GM12878 (cell line): ENCODE measurements around the gene P4HA3. TPM values are rescaled to one million over a fixed set of nuclear protein-coding genes. Genes with fewer than 3 reads are reported as not detected.

Experiments
- ATAC-seq: fragments of 200-7000 bp; cut with Tn5 transposase; 3 replicates; pipeline ENCODE4 v1.9.1; 2020; ENCODE audit warnings: mild to moderate bottlenecking, moderate library complexity
- BruUV-seq: library from RNA; stranded (reverse); fragments of 400-500 nt; replicated peaks from 2 replicates; lab custom pipeline; 2021; lab: Mats Ljungman, UMichigan
- CTCF ChIA-PET: fragments of 300-600 bp; sonication (Branson Sonifier 250); formaldehyde crosslinking; extraction: SDS; loops from one replicate; lab custom pipeline; 2021; ENCODE audit warnings: inconsistent platforms; lab: Yijun Ruan, JAX
- POLR2A ChIA-PET: fragments of 350-600 bp; formaldehyde crosslinking; extraction: SDS; loops from one replicate; lab custom pipeline; 2021; ENCODE audit warnings: inconsistent platforms; lab: Charles Lee
- RAD21 ChIA-PET: fragments of 300-600 bp; sonication (Branson Sonifier 250); formaldehyde crosslinking; loops from one replicate; lab custom pipeline; 2023; ENCODE audit warnings: antibody characterized with exemption; ENCODE audit not compliant: unreplicated experiment; lab: Charles Lee
- SMC1A ChIA-PET: fragments of 300-600 bp; sonication (Branson Sonifier 250); formaldehyde crosslinking; loops from one replicate; lab custom pipeline; 2023; ENCODE audit not compliant: unreplicated experiment, uncharacterized antibody; lab: Charles Lee
- DNase-seq: peaks from one replicate; pipeline ENCODE4 v3.0.0-alpha.2; 2011; ENCODE audit warnings: low read depth, low spot score
- FAIRE-seq: peaks from 3 replicates; lab custom pipeline; 2011; peaks lifted over from hg19 to GRCh38; lab: Jason Lieb, UNC
- H2AFZ ChIP-seq: 2 replicates; pipeline ENCODE4 v1.6.0; 2011; ENCODE audit warnings: low read depth, low read length, control low read depth; ENCODE audit not compliant: control insufficient read depth
- H3K27ac ChIP-seq: 2 replicates; pipeline ENCODE4 v1.5.1; 2011; ENCODE audit warnings: control low read depth; ENCODE audit not compliant: control insufficient read depth, insufficient read depth
- H3K27me3 ChIP-seq, 2 experiments: replicated peaks in 1 of 2; 2 replicates each; pipeline versions ENCODE4 v1.6.0 to v1.6.1; 2011; ENCODE audit warnings: low read length in 1 of 2; ENCODE audit not compliant: control insufficient read depth in 2 of 2, insufficient read depth in 2 of 2
- H3K36me3 ChIP-seq, 2 experiments: 2 replicates each; pipeline ENCODE4 v1.5.1; 2011; ENCODE audit warnings: low read length in 1 of 2; ENCODE audit not compliant: control insufficient read depth in 2 of 2, insufficient read depth in 2 of 2
- H3K4me1 ChIP-seq: 2 replicates; pipeline ENCODE4 v1.6.1; 2011; ENCODE audit warnings: mild to moderate bottlenecking, low read length, moderate library complexity, mixed read lengths; ENCODE audit not compliant: control insufficient read depth, insufficient read depth
- H3K4me2 ChIP-seq: 2 replicates; pipeline ENCODE4 v1.6.0; 2011; ENCODE audit warnings: control low read depth; ENCODE audit not compliant: control insufficient read depth, insufficient read depth
- H3K4me3 ChIP-seq: fragments of 200-600 bp; sonication (generic); 2 replicates; pipeline ENCODE4 v1.5.1; 2016
- H3K79me2 ChIP-seq: 2 replicates; pipeline ENCODE4 v1.6.0; 2011; ENCODE audit warnings: low read length; ENCODE audit not compliant: control insufficient read depth, insufficient read depth
- H3K9ac ChIP-seq: 2 replicates; pipeline ENCODE4 v1.8.0; 2011; ENCODE audit warnings: low read length, control low read depth, mixed read lengths; ENCODE audit not compliant: control insufficient read depth, insufficient read depth
- H3K9me3 ChIP-seq: replicated peaks from 3 replicates; pipeline ENCODE4 v1.5.1; 2011; ENCODE audit warnings: mild to moderate bottlenecking, low read length; ENCODE audit not compliant: control insufficient read depth, insufficient read depth
- H4K20me1 ChIP-seq: 2 replicates; pipeline ENCODE4 v1.6.0; 2011; ENCODE audit not compliant: control insufficient read depth, insufficient read depth
- BHLHE40 ChIP-seq, 2 experiments: fragments of 450-650 bp in 1 of 2; IDR thresholded peaks; 2 replicates each; pipeline ENCODE4 v1.6.1; 2011 to 2017; ENCODE audit warnings: low read depth in 2 of 2, borderline replicate concordance in 1 of 2, improper control_type of control experiment in 1 of 2, low read length in 1 of 2, mild to moderate bottlenecking in 1 of 2
- CHD2 ChIP-seq: IDR thresholded peaks from 2 replicates; pipeline ENCODE4 v1.6.1; 2011; ENCODE audit warnings: low read depth, low read length, improper control_type of control experiment, borderline replicate concordance
- ETV6 ChIP-seq, 2 experiments: fragments of 450-650 bp in 1 of 2; IDR thresholded peaks in 1 of 2; conservative IDR thresholded peaks in 1 of 2; 2 replicates each; pipeline ENCODE4 v1.6.1; 2014; ENCODE audit warnings: antibody characterized with exemption in 1 of 2, borderline replicate concordance in 1 of 2, low read depth in 1 of 2, mild to moderate bottlenecking in 1 of 2, moderate library complexity in 1 of 2
- HDAC2 ChIP-seq: fragments of 200-600 bp; sonication (generic); IDR thresholded peaks from 2 replicates; pipeline ENCODE4 v1.6.1; 2017
- PML ChIP-seq: IDR thresholded peaks from 2 replicates; pipeline ENCODE4 v1.6.1; 2012; ENCODE audit warnings: low read length, inconsistent platforms
- RCOR1 ChIP-seq: conservative IDR thresholded peaks from 2 replicates; pipeline ENCODE4 v1.6.1; 2012; ENCODE audit warnings: low read depth, low read length, improper control_type of control experiment
- RFX5 ChIP-seq: IDR thresholded peaks from 2 replicates; pipeline ENCODE4 v1.6.1; 2011; ENCODE audit warnings: low read depth, low read length, improper control_type of control experiment
- SMAD1 ChIP-seq: fragments of 450-650 bp; IDR thresholded peaks from 2 replicates; pipeline ENCODE4 v1.6.1; 2018; ENCODE audit warnings: mild to moderate bottlenecking, low read depth; ENCODE audit not compliant: partially characterized antibody
- TARDBP ChIP-seq: IDR thresholded peaks from 2 replicates; pipeline ENCODE4 v1.6.1; 2016; ENCODE audit warnings: borderline replicate concordance
- ZNF24 ChIP-seq: fragments of 450-650 bp; IDR thresholded peaks from 2 replicates; pipeline ENCODE4 v1.6.1; 2017; ENCODE audit warnings: antibody characterized with exemption, mild to moderate bottlenecking
- ZNF274 ChIP-seq: IDR thresholded peaks from one replicate; pipeline ENCODE4 v1.8.0; 2011; ENCODE audit not compliant: insufficient read length, insufficient read depth
- WGBS: methylation state at CpG from one replicate; pipeline ENCODE4 v1.1.6; 2016; ENCODE audit warnings: low lambda C conversion rate; ENCODE audit not compliant: insufficient replicate concordance, insufficient coverage; ENCODE audit errors: missing lambda C conversion rate; 5-methylcytosine and 5-hydroxymethylcytosine counted together
- in situ Hi-C: fragments of 300-500 bp; cut with MboI; formaldehyde crosslinking; loops from 9 replicates; pipeline ENCODE4 v1.14.3; 2018; ENCODE audit warnings: mixed read lengths
- intact Hi-C: fragments of 100-400 bp; cut with micrococcal nuclease; formaldehyde crosslinking; loops from one replicate; pipeline ENCODE4 v1.14.2; 2022; ENCODE audit not compliant: unreplicated experiment
- polyA plus RNA-seq, 11 experiments: library from polyadenylated mRNA; depleted of rRNA in 4 of 11; unstranded in 6 of 11; stranded (reverse) in 5 of 11; fragments of >200 nt; fragmentation: Nextera tagmentation in 4 of 11; fragmentation: Illumina TruSeq in 1 of 11; extraction: Ambion mirVana in 4 of 11; extraction: Trizol in 1 of 11; gene quantifications; 1 replicate in 1 of 11; 2 replicates in 10 of 11; pipeline versions ENCODE4 v1.2.1 to v1.2.3, GENCODE V29; 2011 to 2016; ENCODE audit warnings: inconsistent platforms in 2 of 11, missing spikeins in 2 of 11, low read depth in 1 of 11
- total RNA-seq, 4 experiments: library from RNA; depleted of rRNA in 3 of 4; stranded (reverse); fragments of >200 nt in 3 of 4; fragmentation: Illumina TruSeq in 1 of 4; extraction: Trizol in 1 of 4; gene quantifications; 2 replicates each; pipeline versions ENCODE4 v1.2.1 to v1.2.3, GENCODE V29; 2013 to 2021
- TF ChIP-seq, protein P1 (sequence below): IDR thresholded peaks from 2 replicates; pipeline ENCODE4 v1.6.1; 2011; ENCODE audit warnings: low read depth, mild to moderate bottlenecking, low read length, moderate library complexity, borderline replicate concordance; ENCODE audit errors: extremely low read depth
- TF ChIP-seq, protein P2 (sequence below): IDR thresholded peaks from 2 replicates; pipeline ENCODE4 v1.6.1; 2011; ENCODE audit warnings: low read depth, low read length, improper control_type of control experiment, borderline replicate concordance

The P4HA3 gene
- total and polyA plus RNA-seq, 10 of the 15 experiments (the other 5 are each of a cell fraction or from before 2014, with no cell fraction given) = 0.08 TPM; not detected in 9

DNA sequence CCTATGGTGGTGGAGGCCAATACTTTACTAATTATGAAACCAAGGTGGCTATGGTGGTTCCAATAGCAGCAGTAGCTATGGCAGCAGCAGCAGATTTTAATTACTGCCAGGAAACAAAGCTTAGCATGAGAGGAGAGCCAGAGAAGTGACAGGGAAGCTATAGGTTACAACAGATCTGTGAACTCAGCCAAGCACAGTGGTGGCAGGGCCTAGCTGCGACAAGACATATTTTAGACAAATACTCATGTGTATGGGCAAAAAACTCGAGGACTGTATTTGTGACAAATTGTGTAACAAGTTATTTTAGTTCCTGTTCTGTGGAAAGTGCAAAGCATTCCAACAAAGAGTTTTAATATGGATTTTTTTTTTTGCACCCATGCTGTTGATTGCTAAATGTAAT is 44.2 kb upstream of the P4HA3 start:
- POLR2A ChIA-PET = interaction anchor here (0.6 kb wide), 1 partner anchor 360 kb away, joined by 3 read pairs; no protein-coding TSS in a partner anchor

DNA sequence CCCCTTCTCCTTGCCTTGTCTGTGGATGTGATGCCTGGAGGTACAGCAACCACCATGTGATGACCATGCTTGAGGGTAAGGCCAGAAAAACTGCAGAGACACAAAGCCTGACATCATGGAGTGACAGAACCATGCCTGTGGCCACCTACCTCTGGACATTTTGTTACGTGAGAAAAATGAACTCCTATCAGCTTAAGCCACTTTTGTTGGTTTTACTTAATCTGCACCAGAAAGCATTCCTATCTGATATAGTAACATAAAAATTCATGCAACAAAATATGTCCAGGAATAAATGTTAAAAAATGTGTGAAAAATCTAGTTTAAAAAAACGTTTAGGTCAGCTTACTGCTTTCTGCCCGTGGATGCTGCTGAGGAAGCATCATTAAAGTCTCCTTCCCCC is 42.6 kb upstream of the P4HA3 start:
- no peak for ATAC-seq
- H3K4me3 ChIP-seq = no peak overlapping the region
- no peaks in the 10 kb centered on the region for H3K36me3 ChIP-seq
- H3K4me1 ChIP-seq = no peaks in the 10 kb centered on the region
- intact Hi-C loops = no loop called here
- ChIA-PET POLR2A (interaction anchor here (0.6 kb wide), 1 partner anchor 429 kb away, joined by 3 read pairs; no protein-coding TSS in a partner anchor), RAD21 (no interaction called here), SMC1A (no interaction called here), CTCF (interaction anchor here (0.8 kb wide), 1 partner anchor 16 kb away, joined by 3 read pairs; no protein-coding TSS in a partner anchor)
- H3K79me2 ChIP-seq = no peaks in the 10 kb centered on the region
- H3K9me3 ChIP-seq = no peaks in the 10 kb centered on the region
- no peak overlapping the region for H3K27ac ChIP-seq
- WGBS = 15% methylated on average over 3 of the region's 3 CpGs
- in situ Hi-C loops = no loop called here
- TF ChIP-seq, protein P1, sequence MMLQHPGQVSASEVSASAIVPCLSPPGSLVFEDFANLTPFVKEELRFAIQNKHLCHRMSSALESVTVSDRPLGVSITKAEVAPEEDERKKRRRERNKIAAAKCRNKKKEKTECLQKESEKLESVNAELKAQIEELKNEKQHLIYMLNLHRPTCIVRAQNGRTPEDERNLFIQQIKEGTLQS = no peak
- TF ChIP-seq, protein P2, sequence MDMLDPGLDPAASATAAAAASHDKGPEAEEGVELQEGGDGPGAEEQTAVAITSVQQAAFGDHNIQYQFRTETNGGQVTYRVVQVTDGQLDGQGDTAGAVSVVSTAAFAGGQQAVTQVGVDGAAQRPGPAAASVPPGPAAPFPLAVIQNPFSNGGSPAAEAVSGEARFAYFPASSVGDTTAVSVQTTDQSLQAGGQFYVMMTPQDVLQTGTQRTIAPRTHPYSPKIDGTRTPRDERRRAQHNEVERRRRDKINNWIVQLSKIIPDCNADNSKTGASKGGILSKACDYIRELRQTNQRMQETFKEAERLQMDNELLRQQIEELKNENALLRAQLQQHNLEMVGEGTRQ = no peak
- no peak for TF ChIP-seq PML
- no peak for TF ChIP-seq TARDBP
- no peak for TF ChIP-seq CHD2
- no peak overlapping the region for H2AFZ ChIP-seq
- no peak for FAIRE-seq
- no TSS peak for BruUV-seq
- H4K20me1 ChIP-seq = no peaks in the 10 kb centered on the region
- no peak overlapping the region for H3K4me2 ChIP-seq
- no peaks in the 10 kb centered on the region; a peak in 1 of 4 replicates for H3K27me3 ChIP-seq
- DNase-seq = no peak
- no peak overlapping the region for H3K9ac ChIP-seq

More for the DNA sequence above, 44.2 kb upstream of the P4HA3 start:
- no peaks in the 10 kb centered on the region for H3K79me2 ChIP-seq
- ATAC-seq (no peak), FAIRE-seq (no peak), DNase-seq (no peak)
- no TSS peak for BruUV-seq
- intact Hi-C loops = no loop called here
- no peak overlapping the region for H3K4me2 ChIP-seq
- ChIA-PET SMC1A (no interaction called here), RAD21 (no interaction called here), CTCF (no interaction called here)
- no peak overlapping the region for H3K4me3 ChIP-seq
- H3K27me3 ChIP-seq = no peaks in the 10 kb centered on the region
- TF ChIP-seq BHLHE40 (IDR thresholded peaks at IDR 0.05; ENCODE audit: borderline replicate concordance in 1 of 2, low read depth in 2 of 2, low read length in 1 of 2) (no peak), ZNF24 (no peak), RCOR1 (no peak), ZNF274 (no peak), ETV6 (conservative IDR thresholded peaks at IDR 0.05 in 1 of 2, IDR thresholded peaks at IDR 0.05 in 1 of 2; ENCODE audit: borderline replicate concordance in 1 of 2, low read depth in 1 of 2) (no peak), RFX5 (no peak), HDAC2 (no peak), SMAD1 (no peak)
- WGBS = 50% methylated on average over 2 of the region's 2 CpGs
- no peak overlapping the region for H3K9ac ChIP-seq
- H3K27ac ChIP-seq = no peak overlapping the region
- in situ Hi-C loops = no loop called here
- H2AFZ ChIP-seq = no peak overlapping the region
- H3K36me3 ChIP-seq = no peaks in the 10 kb centered on the region
- H4K20me1 ChIP-seq = no peaks in the 10 kb centered on the region
- H3K9me3 ChIP-seq = no peaks in the 10 kb centered on the region
- no peaks in the 10 kb centered on the region for H3K4me1 ChIP-seq
